Gastroesophageal sphincter (tissue), 3 donors: ENCODE results near the gene NIFK.
"Not testable (repeated sequence)": the region's sequence is repeated elsewhere in the genome, so short reads cannot be mapped to it uniquely, and the experiment has no call there.

ENCODE experiments used
- EP300 ChIP-seq: sonication (generic); formaldehyde crosslinking; IDR thresholded peaks from one replicate; pipeline ENCODE4 v1.6.1; 2017; ENCODE audit warnings: antibody characterized with exemption, mild to moderate bottlenecking
- POLR2A ChIP-seq, 2 donors: fragments of 450-650 bp; IDR thresholded peaks; one replicate each; pipeline ENCODE4 v1.6.1; 2017; ENCODE audit warnings: antibody characterized with exemption in 2 of 2, mild to moderate bottlenecking in 2 of 2, moderate library complexity in 1 of 2
- POLR2AphosphoS5 ChIP-seq: sonication (generic); formaldehyde crosslinking; IDR thresholded peaks from one replicate; pipeline ENCODE4 v1.6.1; 2017; ENCODE audit warnings: antibody characterized with exemption
- TF ChIP-seq, protein P1 (sequence below), 4 experiments: fragments of 200-600 bp in 2 of 4; fragments of 450-650 bp in 2 of 4; sonication (generic) in 1 of 4; IDR thresholded peaks; one replicate each; pipeline ENCODE4 v1.5.1; 2017 to 2019; ENCODE audit warnings: antibody characterized with exemption in 4 of 4, mild to moderate bottlenecking in 2 of 4, moderate library complexity in 2 of 4

DNA sequence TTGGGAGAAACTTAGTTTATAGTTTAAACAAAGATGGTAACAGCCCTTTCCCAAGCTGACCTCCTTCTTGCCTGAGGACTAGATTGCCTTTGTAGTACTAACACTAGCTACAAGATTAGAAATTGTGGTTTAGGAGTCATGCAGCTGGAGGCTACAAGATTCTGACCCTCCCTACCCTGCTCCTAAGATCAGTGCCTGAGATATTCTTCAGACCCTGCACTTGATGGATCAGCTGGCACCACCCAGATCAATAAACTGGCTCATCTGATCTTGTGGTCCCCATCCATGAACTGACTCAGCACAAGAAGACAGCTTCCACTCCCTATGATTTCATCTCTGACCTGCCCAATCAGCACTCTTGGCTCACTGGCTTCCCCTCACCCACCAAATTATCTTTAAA, 34.9 kb downstream of the NIFK start:
- TF ChIP-seq, protein P1, sequence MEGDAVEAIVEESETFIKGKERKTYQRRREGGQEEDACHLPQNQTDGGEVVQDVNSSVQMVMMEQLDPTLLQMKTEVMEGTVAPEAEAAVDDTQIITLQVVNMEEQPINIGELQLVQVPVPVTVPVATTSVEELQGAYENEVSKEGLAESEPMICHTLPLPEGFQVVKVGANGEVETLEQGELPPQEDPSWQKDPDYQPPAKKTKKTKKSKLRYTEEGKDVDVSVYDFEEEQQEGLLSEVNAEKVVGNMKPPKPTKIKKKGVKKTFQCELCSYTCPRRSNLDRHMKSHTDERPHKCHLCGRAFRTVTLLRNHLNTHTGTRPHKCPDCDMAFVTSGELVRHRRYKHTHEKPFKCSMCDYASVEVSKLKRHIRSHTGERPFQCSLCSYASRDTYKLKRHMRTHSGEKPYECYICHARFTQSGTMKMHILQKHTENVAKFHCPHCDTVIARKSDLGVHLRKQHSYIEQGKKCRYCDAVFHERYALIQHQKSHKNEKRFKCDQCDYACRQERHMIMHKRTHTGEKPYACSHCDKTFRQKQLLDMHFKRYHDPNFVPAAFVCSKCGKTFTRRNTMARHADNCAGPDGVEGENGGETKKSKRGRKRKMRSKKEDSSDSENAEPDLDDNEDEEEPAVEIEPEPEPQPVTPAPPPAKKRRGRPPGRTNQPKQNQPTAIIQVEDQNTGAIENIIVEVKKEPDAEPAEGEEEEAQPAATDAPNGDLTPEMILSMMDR (IDR thresholded peaks at IDR 0.05) = not testable (repeated sequence)
- not testable (repeated sequence) for TF ChIP-seq EP300; POLR2A (IDR thresholded peaks at IDR 0.05); POLR2AphosphoS5
